NCI-H524 treated with DMSO at 0.1 percent for 48 hours (cell line): ENCODE data around the gene ZNF512B.
"Not testable (repeated sequence)": the region's sequence is repeated elsewhere in the genome, so short reads cannot be mapped to it uniquely, and the experiment has no call there.

Experiments
- DNase-seq: peaks from one replicate; lab custom pipeline; 2025; lab: John Stamatoyannopoulos, UW

Gene ZNF512B

DNA sequence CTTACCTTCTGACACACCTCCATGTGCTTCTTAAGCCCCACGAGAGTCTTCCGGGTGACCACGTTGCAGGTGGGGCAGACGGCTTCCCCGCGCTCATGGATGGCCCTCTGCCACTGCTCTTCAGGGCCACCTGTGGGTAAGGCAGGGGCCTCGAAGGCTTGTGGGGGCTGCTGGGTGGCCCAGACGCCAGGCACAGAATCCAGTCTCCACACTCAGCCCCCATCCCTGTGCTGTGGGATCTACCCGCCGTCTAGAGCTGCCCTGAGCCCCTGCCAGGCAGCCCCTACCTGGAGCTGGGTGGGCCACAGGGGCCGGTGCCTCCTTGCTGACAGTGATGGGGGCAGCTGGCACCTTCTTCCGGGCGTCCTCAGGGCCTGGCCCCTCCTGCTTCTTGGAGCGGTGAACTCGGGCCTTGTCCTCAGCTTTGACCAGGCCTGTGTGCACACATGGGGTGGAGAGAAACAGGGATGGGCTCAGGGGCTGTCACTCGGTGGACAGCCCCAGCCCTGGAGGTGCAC, 5.9 kb downstream of the ZNF512B start:
- DNase-seq, result no peak

DNA sequence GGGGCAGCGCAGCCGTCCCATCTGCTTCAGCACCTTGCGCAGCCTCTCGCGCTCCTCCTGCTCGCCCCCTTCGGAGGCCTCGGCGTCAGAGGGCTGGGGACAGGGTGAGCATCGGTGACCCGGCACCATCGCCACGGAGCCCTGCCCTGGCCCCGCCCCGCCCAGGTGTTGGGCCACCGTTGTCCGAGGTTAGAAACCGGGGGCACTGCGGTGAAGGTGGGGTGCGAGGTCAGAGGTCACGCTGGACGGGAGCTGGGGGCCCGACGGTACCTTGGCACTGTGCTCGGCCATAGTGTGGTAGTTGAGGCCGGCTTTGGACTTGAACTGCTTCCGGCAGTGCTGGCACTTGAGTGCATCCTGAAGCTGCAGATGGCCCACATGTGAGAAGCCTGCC, 6.4 kb downstream of the ZNF512B start:
- DNase-seq, result no peak

DNA sequence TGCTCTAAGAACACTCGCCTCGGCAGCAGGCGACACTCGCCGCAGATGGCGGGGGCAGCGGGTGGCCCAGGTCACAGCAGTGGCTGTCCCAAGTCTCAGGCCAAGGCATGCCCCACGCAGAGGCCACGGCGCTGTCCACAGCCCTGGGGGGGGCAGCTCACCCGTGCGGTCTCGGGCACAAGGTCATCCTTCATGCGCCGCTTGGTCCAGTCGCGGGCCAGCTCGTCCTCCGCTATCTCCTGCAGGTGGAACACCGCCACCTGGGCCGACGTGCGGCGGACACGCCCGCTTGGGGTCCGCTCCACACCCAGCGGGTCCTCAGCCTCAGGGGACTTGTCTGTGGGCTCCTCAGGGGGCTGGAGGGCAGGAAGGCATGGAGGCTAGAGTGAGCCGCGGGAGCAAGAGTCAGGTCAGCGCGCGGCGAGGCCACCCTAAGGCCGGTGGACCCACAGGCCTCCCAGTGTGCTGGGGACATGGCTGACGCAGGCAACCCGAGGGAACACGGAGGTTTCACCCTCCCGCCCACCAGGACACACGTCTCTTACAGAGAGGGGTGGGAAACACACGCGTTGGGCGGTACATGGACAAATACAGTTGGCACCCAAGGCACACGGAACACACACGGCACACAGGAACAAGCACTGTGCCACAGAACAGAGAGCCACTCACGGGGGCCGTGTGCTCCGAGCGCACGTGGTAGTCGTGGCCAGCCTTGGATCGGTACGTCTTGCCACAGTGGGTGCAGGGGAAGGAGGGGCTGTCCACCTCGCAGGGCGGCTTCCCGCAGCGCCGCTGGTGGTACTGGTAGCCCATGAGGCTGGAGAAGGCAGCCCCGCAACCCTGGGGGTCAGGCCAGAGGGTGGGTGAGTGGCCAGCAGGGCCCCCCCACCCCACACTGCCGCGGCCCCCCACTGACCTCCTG, 7.0 kb downstream of the ZNF512B start:
- no peak for DNase-seq

DNA sequence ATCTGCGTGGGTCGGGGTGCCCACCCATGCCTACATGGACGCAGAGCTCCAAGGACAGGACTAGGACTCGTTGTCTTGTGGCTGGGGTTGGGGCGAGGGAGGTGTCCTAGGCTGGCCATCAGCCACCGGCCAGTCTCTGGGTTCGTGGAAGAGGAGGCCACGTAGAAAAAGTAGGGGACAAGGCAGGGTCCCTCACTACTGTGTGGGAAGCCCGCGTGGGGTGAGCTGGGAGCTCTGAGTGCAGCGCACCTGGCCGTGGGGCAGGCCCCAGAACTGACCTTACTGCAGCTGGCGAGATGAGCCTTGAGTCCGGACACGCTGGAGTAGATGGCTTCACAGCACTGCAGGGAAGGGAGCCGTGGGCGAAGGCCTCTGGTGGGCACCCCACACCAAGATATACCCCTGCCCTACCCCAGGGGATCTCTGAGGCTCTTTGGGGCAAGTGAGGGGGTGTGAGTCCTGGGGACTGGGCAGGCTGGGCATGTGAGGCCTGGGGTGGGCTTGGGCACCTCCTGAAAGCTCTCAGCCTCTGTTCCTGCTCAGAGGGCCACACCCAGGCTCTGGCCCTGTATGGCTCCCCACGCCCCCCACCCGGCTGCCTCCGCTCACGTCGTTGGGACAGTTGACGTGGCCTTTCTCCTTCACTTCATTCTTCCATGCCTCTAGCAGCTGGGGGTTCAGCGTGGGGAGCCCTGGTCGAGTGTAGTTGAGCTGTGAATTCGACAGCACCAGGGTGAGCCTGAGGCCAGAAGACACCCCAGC, 7.9 kb downstream of the ZNF512B start:
- no peak for DNase-seq

DNA sequence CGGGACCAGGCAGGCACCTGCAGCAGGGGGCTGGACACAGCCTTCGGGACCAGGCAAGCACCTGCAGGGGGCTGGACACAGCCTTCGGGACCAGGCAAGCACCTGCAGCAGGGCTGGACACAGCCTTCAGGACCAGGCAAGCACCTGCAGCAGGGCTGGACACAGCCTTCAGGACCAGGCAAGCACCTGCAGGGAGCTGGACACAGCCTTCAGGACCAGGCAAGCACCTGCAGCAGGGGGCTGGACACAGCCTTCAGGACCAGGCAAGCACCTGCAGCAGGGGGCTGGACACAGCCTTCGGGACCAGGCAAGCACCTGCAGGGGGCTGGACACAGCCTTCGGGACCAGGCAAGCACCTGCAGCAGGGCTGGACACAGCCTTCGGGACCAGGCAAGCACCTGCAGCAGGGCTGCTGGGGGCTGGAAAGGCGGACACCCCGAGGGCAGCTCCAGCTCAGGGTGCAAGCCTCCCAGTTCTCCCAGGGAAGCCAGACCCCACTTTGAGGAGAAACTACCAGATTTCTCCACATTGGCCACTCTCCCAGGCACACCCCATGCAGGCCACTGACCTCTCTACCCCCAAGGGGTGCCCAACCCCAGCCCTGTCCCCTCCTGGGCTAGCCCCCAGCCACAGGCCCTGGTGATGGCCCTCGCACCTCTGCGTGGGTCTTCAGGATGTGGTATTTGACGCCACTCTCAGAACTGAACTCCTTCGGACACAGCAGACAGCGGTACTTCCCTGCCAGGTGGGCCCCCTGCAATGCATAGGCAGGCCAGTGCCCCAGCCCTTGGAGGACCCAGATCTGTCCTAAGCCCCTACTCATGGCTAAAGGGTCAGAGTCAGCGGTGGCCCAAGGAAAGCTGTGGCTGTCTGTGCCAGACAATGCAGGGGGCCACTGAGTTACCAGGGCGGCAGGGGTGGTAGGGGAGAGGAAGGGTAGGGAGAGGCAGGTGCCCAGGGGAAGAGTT, 8.8 kb downstream of the ZNF512B start:
- not testable (repeated sequence) for DNase-seq

DNA sequence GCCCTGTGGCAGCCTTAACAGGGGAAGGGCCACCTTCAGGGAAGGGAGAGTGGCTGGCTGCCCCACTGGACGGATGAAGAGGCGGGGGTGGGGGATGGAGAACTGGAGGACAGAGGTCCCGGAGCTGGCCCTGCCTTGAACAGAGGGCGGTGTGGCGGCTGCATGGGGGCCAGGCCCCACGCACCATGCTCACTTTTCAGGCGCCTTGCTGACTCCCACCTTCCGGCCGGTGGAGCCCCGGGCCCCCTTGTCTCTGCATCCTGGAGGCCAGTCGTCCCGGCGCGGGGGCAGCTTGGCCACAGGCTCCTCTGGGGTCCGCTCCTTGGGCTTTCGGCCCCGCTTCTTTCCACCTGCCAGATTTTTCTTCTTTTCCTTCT, 10.0 kb downstream of the ZNF512B start:
- no peak for DNase-seq

- no peak for DNase-seq
Observed at GRCh38 chr20:63958964-63959698, 10.6 kb downstream of the ZNF512B start.

- DNase-seq, result no peak
Observed at GRCh38 chr20:63958471-63958870, 11.3 kb downstream of the ZNF512B start.

DNA sequence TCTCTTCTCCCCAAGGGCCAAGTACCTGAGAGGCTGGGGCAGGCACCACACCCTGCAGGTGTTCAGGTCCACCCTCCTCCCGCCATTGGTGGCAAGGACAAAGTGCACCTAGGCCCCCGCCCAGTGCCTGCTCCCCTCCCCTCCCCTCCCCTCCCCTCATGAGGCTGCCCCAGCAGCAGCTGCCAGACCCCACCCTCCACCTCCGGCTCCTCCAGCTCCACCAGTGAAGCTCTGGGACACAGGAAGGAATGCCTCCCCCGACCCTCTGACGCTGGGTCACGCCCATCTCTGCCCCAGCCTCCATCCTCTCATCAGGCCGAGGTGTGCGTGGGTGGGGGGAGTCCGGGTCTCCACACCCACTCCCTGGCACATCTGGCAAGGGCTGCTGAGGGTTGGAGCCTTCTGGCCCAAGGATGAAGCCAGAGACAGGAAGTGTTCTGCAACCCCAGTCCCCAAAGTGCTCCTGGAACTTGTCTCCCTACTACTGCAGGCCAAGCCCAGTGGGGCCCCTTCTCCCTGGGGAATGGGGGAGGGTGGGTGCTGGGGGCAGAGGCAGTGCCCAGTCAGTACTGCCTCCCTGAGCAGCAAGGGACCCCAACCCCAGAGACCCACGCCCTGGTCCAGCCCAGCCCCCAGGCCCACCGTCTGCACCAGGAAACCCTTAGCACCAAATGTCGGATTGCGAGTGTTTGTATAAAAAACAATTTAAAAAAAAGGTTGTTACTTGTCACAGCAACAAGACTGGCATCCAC, 11.9 kb downstream of the ZNF512B start:
- DNase-seq, result no peak

GRCh38 chr20:63957004-63957689, 12.6 kb downstream of the ZNF512B start:
- DNase-seq, result no peak

- DNase-seq, result no peak
Observed at GRCh38 chr20:63956664-63957003, 13.1 kb downstream of the ZNF512B start.

DNA sequence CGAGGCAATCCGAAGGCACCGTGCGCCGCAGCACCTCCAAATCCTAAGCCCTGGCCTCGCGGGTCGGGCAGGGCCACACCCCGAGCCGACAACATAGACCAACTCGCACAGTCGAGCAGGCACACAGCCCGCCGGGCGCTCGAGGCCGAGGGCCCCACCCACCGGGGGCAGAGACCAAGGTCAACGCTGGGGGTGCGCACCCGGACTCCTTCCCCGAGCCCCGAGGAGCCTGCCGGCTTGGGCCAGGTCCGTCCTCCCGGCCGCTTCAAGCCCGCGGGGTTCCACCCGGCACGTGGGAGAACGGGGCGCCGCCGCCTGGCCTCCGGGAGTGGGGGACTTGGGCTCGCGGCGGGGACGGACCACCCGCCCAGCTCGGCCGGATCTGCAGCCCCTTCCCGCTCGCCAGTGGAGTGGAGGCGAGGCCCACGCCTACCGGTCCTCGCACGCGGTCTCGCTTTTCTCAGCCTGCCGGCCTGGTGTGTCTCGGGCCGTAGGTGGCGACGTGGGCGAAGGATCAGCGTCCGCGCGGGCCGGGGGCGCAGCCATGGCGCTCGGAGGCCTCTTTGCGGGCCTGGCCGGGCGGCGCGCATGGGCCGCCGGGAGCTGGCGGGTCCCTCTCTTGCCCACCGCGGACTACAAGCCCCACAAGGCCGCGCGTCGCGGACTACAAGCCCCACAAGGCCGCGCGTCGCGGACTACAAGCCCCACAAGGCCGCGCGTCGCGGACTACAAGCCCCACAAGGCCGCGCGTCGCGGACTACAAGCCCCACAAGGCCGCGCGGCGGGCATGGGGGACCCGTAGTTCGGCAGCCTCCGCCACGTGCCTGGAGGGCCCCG, 13.7 kb downstream of the ZNF512B start, which contains the start of gene UCKL1:
TSS of gene UCKL1 (minus strand) at position 590 of the 837 bp plus-strand sequence. CDS start at position 546, 44 bp downstream.
- DNase-seq, result no peak

DNA sequence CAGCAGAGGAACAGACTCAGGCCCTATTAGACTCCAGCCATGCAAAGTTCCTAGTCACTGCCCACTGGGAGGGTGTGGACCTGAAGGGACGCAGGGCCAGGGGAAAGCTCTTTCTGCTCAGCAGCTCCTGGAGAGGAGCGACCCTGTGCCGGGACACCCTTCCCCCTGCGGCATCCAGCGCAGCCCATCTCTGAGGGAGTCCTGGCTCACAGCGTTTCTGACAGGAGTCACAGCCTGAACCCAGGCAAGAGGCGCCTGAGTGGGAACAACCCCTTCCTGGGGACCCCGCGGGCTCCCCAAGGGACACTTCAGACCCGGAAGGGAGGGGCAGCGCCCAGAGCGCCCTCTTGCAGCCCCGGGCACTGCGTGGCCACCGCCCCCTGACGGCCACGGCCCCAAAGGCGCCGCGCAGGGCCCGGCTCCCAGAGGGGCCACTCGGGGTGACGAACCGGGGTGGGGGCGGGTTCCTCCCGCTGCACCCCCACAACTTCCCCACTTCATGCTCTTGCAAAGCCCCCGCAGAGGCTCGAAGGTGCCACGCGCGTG, 14.4 kb downstream of the ZNF512B start:
- DNase-seq, result no peak

GRCh38 chr20:63953764-63954429, 15.8 kb downstream of the ZNF512B start:
- no peak for DNase-seq

GRCh38 chr20:63952769-63953168, 17.0 kb downstream of the ZNF512B start:
- no peak for DNase-seq

GRCh38 chr20:63952210-63952535, 17.6 kb downstream of the ZNF512B start:
- no peak for DNase-seq

- DNase-seq, result no peak
Observed at GRCh38 chr20:63951398-63952209, 18.1 kb downstream of the ZNF512B start.
